ENCODE data around the gene LGALS9. TPM values are rescaled to one million over a fixed set of nuclear protein-coding genes. Genes with fewer than 3 reads are reported as not detected.

LGALS9 gene
- total and polyA plus RNA-seq, 9 of the 15 experiments (the other 6 are each of a cell fraction or from before 2014, with no cell fraction given) = 0.45 to 6.9 (median 2.8) TPM

DNA sequence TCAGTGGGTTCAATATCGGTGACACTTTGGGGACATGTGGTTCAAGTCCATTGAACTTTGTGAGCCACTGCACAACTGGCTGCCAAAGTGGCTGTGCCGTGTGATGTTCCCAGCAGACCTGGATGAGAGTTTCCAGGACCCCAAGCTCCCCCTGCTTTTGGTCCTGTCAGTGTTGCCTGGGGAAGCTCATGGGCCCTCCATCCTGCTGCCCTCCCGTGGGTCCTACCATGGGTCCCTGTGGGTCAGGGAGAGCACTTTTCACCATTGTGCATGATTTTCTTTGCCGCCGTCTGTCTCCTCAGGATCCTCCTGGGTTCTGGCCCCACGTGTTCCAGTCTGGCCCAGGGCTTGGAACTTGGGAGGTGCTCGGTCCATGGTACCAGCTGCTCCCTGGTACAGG is 38.1 kb downstream of the LGALS9 start:
- ChIA-PET POLR2A (no interaction called here), CTCF (ENCODE audit: low intra/inter-chr PET ratio) (no interaction called here)
- no peak overlapping the region for H3K4me2 ChIP-seq (ENCODE audit: insufficient read depth, low read length)
- H3K9ac ChIP-seq (ENCODE audit: insufficient read depth in 1 of 2, low read depth in 2 of 2, low read length in 2 of 2) = no peak overlapping the region
- H4K20me1 ChIP-seq (replicated peaks; ENCODE audit: control insufficient read depth, insufficient read depth, low read length) = no peaks in the 10 kb centered on the region
- no peak for TF ChIP-seq GATAD2B (IDR thresholded peaks at IDR 0.05; ENCODE audit: borderline replicate concordance)
- H3K4me1 ChIP-seq (replicated peaks in 1 of 2; ENCODE audit: control insufficient read depth in 2 of 2, insufficient read depth in 2 of 2, low read length in 2 of 2) = no peaks in the 10 kb centered on the region
- H3K9me3 ChIP-seq (replicated peaks; ENCODE audit: control insufficient read depth, insufficient read depth, low read depth, low read length) = no peaks in the 10 kb centered on the region
- in situ Hi-C loops (cut with MboI) (loop anchor here (10.0 kb wide), 1 partner anchor 76 kb away; no protein-coding TSS in a partner anchor), intact Hi-C loops (cut with micrococcal nuclease) (no loop called here)
- no peaks in the 10 kb centered on the region for H3K79me2 ChIP-seq (ENCODE audit: control insufficient read depth, insufficient read depth, low read length)
- no peaks in the 10 kb centered on the region for H3K36me3 ChIP-seq (ENCODE audit: control insufficient read depth, insufficient read depth, low read length)
- no peak overlapping the region for H2AFZ ChIP-seq (ENCODE audit: low read depth, low read length)
- no peak for DNase-seq (ENCODE audit: extremely low read depth in 1 of 4, low spot score in 3 of 4)
- H3K9me1 ChIP-seq (ENCODE audit: control insufficient read depth, insufficient read depth, low read length) = no peaks in the 10 kb centered on the region
- H3K4me3 ChIP-seq = no peak overlapping the region
- ATAC-seq = no peak
- no TSS peak for BruUV-seq (replicated peaks)
- no peak overlapping the region for H3K27ac ChIP-seq (ENCODE audit: extremely low read depth, low read depth, low read length)
- FAIRE-seq = no peak
- WGBS (ENCODE audit: insufficient coverage, low coverage, missing lambda C conversion rate) = 4% methylated on average over 7 of the region's 7 CpGs
- H3K27me3 ChIP-seq (ENCODE audit: control insufficient read depth in 2 of 2, insufficient read depth in 2 of 2, low read length in 2 of 2) = peaks cover 0 to 26% of the 10 kb centered on the region in 2 experiments; a peak in 3 of 5 replicates

DNA sequence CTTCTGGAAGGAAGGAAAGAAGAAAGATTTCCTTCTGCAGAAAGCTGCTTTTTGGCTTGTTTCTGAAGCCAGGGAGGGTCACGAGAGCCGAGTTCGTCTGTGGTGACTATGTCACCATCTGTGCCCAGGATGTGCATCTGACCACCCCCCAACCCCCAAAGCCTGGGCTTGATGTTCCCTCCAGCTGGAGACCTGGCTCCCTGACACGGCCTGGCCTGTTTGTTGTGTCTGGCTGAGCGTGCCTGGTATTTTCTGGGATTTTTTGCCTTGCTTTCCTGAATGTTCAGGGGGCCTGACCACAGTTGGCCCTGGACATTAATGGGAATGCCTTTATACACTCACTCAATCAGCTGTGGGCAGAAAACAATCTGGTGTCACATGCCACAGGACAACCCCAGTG is 38.9 kb downstream of the LGALS9 start:
- no peak overlapping the region for H3K4me3 ChIP-seq
- H2AFZ ChIP-seq (ENCODE audit: low read depth, low read length) = no peak overlapping the region
- WGBS (ENCODE audit: insufficient coverage, low coverage, missing lambda C conversion rate) = 0% methylated on average over 5 of the region's 5 CpGs
- no peaks in the 10 kb centered on the region for H3K79me2 ChIP-seq (ENCODE audit: control insufficient read depth, insufficient read depth, low read length)
- in situ Hi-C loops (cut with MboI) (loop anchor here (10.0 kb wide), 1 partner anchor 75 kb away; no protein-coding TSS in a partner anchor), intact Hi-C loops (cut with micrococcal nuclease) (no loop called here)
- H3K4me1 ChIP-seq (replicated peaks in 1 of 2; ENCODE audit: control insufficient read depth in 2 of 2, insufficient read depth in 2 of 2, low read length in 2 of 2) = no peaks in the 10 kb centered on the region
- no TSS peak for BruUV-seq (replicated peaks)
- no peak for FAIRE-seq
- no peak overlapping the region for H3K9ac ChIP-seq (ENCODE audit: insufficient read depth in 1 of 2, low read depth in 2 of 2, low read length in 2 of 2)
- TF ChIP-seq ZNF224 (CRISPR knock-in tag; IDR thresholded peaks at IDR 0.05) (no peak), ELF2 (CRISPR knock-in tag; IDR thresholded peaks at IDR 0.05) (no peak), CREM (IDR thresholded peaks at IDR 0.05; ENCODE audit: low read depth) (no peak), YBX1 (IDR thresholded peaks at IDR 0.05) (no peak), NR2F6 (CRISPR knock-in tag; IDR thresholded peaks at IDR 0.05) (no peak), OTX1 (CRISPR knock-in tag; IDR thresholded peaks at IDR 0.05) (no peak), PML (IDR thresholded peaks at IDR 0.05; ENCODE audit: low read length) (no peak), ZNF79 (CRISPR knock-in tag; IDR thresholded peaks at IDR 0.05; ENCODE audit: low read depth) (no peak)
- TF ChIP-seq, protein P1, sequence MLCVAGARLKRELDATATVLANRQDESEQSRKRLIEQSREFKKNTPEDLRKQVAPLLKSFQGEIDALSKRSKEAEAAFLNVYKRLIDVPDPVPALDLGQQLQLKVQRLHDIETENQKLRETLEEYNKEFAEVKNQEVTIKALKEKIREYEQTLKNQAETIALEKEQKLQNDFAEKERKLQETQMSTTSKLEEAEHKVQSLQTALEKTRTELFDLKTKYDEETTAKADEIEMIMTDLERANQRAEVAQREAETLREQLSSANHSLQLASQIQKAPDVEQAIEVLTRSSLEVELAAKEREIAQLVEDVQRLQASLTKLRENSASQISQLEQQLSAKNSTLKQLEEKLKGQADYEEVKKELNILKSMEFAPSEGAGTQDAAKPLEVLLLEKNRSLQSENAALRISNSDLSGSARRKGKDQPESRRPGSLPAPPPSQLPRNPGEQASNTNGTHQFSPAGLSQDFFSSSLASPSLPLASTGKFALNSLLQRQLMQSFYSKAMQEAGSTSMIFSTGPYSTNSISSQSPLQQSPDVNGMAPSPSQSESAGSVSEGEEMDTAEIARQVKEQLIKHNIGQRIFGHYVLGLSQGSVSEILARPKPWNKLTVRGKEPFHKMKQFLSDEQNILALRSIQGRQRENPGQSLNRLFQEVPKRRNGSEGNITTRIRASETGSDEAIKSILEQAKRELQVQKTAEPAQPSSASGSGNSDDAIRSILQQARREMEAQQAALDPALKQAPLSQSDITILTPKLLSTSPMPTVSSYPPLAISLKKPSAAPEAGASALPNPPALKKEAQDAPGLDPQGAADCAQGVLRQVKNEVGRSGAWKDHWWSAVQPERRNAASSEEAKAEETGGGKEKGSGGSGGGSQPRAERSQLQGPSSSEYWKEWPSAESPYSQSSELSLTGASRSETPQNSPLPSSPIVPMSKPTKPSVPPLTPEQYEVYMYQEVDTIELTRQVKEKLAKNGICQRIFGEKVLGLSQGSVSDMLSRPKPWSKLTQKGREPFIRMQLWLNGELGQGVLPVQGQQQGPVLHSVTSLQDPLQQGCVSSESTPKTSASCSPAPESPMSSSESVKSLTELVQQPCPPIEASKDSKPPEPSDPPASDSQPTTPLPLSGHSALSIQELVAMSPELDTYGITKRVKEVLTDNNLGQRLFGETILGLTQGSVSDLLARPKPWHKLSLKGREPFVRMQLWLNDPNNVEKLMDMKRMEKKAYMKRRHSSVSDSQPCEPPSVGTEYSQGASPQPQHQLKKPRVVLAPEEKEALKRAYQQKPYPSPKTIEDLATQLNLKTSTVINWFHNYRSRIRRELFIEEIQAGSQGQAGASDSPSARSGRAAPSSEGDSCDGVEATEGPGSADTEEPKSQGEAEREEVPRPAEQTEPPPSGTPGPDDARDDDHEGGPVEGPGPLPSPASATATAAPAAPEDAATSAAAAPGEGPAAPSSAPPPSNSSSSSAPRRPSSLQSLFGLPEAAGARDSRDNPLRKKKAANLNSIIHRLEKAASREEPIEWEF (CRISPR knock-in tag; IDR thresholded peaks at IDR 0.05) = no peak
- TF ChIP-seq, protein P2, sequence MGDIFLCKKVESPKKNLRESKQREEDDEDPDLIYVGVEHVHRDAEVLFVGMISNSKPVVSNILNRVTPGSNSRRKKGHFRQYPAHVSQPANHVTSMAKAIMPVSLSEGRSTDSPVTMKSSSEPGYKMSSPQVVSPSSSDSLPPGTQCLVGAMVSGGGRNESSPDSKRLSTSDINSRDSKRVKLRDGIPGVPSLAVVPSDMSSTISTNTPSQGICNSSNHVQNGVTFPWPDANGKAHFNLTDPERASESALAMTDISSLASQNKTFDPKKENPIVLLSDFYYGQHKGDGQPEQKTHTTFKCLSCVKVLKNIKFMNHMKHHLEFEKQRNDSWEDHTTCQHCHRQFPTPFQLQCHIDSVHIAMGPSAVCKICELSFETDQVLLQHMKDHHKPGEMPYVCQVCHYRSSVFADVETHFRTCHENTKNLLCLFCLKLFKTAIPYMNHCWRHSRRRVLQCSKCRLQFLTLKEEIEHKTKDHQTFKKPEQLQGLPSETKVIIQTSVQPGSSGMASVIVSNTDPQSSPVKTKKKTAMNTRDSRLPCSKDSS (IDR thresholded peaks at IDR 0.05; ENCODE audit: low read depth, partially characterized antibody) = no peak
- H3K27me3 ChIP-seq (ENCODE audit: control insufficient read depth in 2 of 2, insufficient read depth in 2 of 2, low read length in 2 of 2) = peaks cover 0 to 24% of the 10 kb centered on the region in 2 experiments; a peak in 2 of 5 replicates
- DNase-seq (ENCODE audit: extremely low read depth in 1 of 4, low spot score in 3 of 4) = no peak
- ChIA-PET CTCF (ENCODE audit: low intra/inter-chr PET ratio) (no interaction called here), POLR2A (no interaction called here)
- H3K9me3 ChIP-seq (replicated peaks; ENCODE audit: control insufficient read depth, insufficient read depth, low read depth, low read length) = no peaks in the 10 kb centered on the region
- no peak overlapping the region for H3K4me2 ChIP-seq (ENCODE audit: insufficient read depth, low read length)
- H4K20me1 ChIP-seq (replicated peaks; ENCODE audit: control insufficient read depth, insufficient read depth, low read length) = no peaks in the 10 kb centered on the region
- H3K27ac ChIP-seq (ENCODE audit: extremely low read depth, low read depth, low read length) = no peak overlapping the region
- no peak for ATAC-seq
- H3K9me1 ChIP-seq (ENCODE audit: control insufficient read depth, insufficient read depth, low read length) = no peaks in the 10 kb centered on the region
- no peaks in the 10 kb centered on the region for H3K36me3 ChIP-seq (ENCODE audit: control insufficient read depth, insufficient read depth, low read length)
